SK-MEL-5 (cell line): ENCODE measurements around the gene EPB41L4A. TPM values are rescaled to one million over a fixed set of nuclear protein-coding genes. Genes with fewer than 3 reads are reported as not detected.
"Not testable (repeated sequence)": the region's sequence is repeated elsewhere in the genome, so short reads cannot be mapped to it uniquely, and the experiment has no call there.

ENCODE experiments used
- DNase-seq: peaks from one replicate; pipeline ENCODE4 v3.0.0-alpha.2; 2016; ENCODE audit warnings: low read depth, low spot score
- in situ Hi-C: cut with HindIII; loops from 2 replicates; pipeline ENCODE4 v1.10.0; 2016; ENCODE audit warnings: low sequenced_read_pairs, high pct_unique_total_duplicates, low pct_unique_long_range_greater_than_20kb
- polyA plus RNA-seq, 2 experiments: library from polyadenylated mRNA; depleted of rRNA; stranded (reverse); fragments of >200 nt; gene quantifications; 2 replicates each; pipeline ENCODE4 v1.2.3, GENCODE V29; 2015
- total RNA-seq: library from RNA; depleted of rRNA; stranded (reverse); fragments of >200 nt; shearing (Covaris generic); gene quantifications from 2 replicates; pipeline ENCODE4 v1.2.3, GENCODE V29; 2014; rRNA removed

EPB41L4A gene
- 0.42 and 1.7 TPM in 2 replicates for total RNA-seq
- 1.3 and 2.8 TPM in 2 replicates for polyA plus RNA-seq (2015; cell fraction: cytosol; rRNA removed)
- 1.3 and 2.1 TPM in 2 replicates for polyA plus RNA-seq (2015; cell fraction: nucleus; rRNA removed)

GRCh38 chr5:112419164-112419985 is at the start of gene EPB41L4A:
Gene EPB41L4A (minus strand): TSS chr5:112419277. CDS start chr5:112419039, 238 bp downstream.
- DNase-seq: peak; percentile 10
- in situ Hi-C loops: no loop called here

- in situ Hi-C loops: no loop called here
- no peak for DNase-seq
Observed at GRCh38 chr5:112467485-112467884, 48.4 kb upstream of the EPB41L4A start.

GRCh38 chr5:112466261-112466660 is 47.2 kb upstream of the EPB41L4A start:
- in situ Hi-C loops, DNase-seq: not testable (repeated sequence)

GRCh38 chr5:112447187-112447760 is 28.2 kb upstream of the EPB41L4A start:
- DNase-seq, in situ Hi-C loops: not testable (repeated sequence)

GRCh38 chr5:112445626-112446350 is 26.7 kb upstream of the EPB41L4A start:
- in situ Hi-C loops: no loop called here
- DNase-seq: no peak

GRCh38 chr5:112443932-112444331 is 24.9 kb upstream of the EPB41L4A start:
- in situ Hi-C loops, DNase-seq: not testable (repeated sequence)

GRCh38 chr5:112440031-112440430 is 21.0 kb upstream of the EPB41L4A start:
- no peak for DNase-seq

GRCh38 chr5:112436144-112436543 is 17.1 kb upstream of the EPB41L4A start:
- no peak for DNase-seq
- in situ Hi-C loops: no loop called here

More at GRCh38 chr5:112440031-112440430, 21.0 kb upstream of the EPB41L4A start:
- in situ Hi-C loops: no loop called here

GRCh38 chr5:112434641-112435040 is 15.6 kb upstream of the EPB41L4A start:
- no peak for DNase-seq
- in situ Hi-C loops: no loop called here

- DNase-seq, in situ Hi-C loops: not testable (repeated sequence)
Observed at GRCh38 chr5:112426202-112426601, 7.1 kb upstream of the EPB41L4A start.

- in situ Hi-C loops: no loop called here
- DNase-seq: peak; percentile 69
Observed at GRCh38 chr5:112419986-112420864, 1.1 kb upstream of the EPB41L4A start.

GRCh38 chr5:112418659-112419163 is 366 bp downstream of the EPB41L4A start:
- no peak for DNase-seq
- in situ Hi-C loops: no loop called here

GRCh38 chr5:112417931-112418658 is 982 bp downstream of the EPB41L4A start:
- in situ Hi-C loops: no loop called here
- DNase-seq: no peak

GRCh38 chr5:112415552-112415951 is 3.5 kb downstream of the EPB41L4A start:
- no peak for DNase-seq
- in situ Hi-C loops: no loop called here

- in situ Hi-C loops: no loop called here
- no peak for DNase-seq
Observed at GRCh38 chr5:112413611-112414010, 5.5 kb downstream of the EPB41L4A start.

- no peak for DNase-seq
- in situ Hi-C loops: no loop called here
Observed at GRCh38 chr5:112412346-112412745, 6.7 kb downstream of the EPB41L4A start.
